Measurements from ENCODE around the gene RBM33.
"Not testable (repeated sequence)": the region's sequence is repeated elsewhere in the genome, so short reads cannot be mapped to it uniquely, and the experiment has no call there.

RBM33 gene

DNA sequence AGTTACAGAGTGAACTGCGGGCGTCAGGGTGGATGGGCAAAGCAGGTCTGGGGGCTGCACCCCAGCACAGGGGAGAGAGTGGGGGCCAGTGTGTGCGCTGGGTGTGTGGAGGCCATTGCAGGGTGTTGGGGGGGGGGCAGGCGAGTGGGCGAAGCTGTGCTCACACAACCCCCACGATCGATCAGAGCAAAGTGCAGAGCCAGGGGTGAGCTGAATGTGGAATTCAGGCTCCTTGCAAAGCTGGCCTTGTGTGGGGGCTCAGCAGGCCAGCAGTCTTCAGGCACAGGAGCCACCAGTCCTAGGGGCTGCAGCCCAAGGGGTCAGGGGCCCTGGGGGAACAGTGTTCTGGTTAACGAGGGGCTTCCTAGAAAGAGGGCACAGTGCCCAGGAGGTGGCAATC is 168.7 kb downstream of the RBM33 start:
- no peak for DNase-seq

DNA sequence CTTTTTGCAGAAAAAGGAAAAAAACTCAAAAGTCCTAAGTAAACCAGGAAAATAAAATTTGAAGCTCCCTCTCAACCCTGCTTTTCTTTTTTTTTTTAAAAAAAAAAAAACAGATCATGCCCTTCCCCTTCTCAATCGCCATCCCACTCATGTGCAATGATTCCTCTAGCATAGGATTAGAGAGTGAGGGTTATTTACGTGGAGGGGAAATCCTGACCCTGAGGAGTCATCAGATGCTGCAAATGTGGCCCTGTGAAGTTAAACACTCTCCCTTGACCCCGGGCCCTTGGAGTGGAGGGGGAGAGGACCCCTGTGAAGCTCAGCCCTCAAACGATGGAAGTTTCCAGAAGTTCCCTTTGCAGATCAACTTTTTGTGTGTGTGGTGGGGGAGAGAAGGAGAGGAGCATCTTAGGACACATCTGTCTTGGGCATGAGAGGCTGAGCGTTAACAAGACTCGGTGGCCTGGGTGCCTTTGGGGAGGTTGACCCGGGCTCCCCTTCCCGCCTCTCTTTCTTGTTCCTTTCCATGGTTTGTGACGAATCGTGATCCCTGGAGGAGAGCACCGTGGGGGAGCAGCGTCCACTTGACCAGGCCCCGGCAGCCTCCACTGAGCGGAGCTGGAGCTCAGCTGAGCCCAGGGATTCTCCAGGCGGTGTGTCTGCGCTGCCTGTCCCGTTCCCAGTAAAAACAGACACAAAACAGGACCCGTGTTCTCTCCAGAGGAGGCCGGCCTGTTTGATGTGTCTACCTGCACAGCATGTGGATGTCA is 169.3 kb downstream of the RBM33 start:
- no peak for DNase-seq

GRCh38 chr7:155814316-155815276 is 170.1 kb downstream of the RBM33 start:
- no peak for DNase-seq

DNA sequence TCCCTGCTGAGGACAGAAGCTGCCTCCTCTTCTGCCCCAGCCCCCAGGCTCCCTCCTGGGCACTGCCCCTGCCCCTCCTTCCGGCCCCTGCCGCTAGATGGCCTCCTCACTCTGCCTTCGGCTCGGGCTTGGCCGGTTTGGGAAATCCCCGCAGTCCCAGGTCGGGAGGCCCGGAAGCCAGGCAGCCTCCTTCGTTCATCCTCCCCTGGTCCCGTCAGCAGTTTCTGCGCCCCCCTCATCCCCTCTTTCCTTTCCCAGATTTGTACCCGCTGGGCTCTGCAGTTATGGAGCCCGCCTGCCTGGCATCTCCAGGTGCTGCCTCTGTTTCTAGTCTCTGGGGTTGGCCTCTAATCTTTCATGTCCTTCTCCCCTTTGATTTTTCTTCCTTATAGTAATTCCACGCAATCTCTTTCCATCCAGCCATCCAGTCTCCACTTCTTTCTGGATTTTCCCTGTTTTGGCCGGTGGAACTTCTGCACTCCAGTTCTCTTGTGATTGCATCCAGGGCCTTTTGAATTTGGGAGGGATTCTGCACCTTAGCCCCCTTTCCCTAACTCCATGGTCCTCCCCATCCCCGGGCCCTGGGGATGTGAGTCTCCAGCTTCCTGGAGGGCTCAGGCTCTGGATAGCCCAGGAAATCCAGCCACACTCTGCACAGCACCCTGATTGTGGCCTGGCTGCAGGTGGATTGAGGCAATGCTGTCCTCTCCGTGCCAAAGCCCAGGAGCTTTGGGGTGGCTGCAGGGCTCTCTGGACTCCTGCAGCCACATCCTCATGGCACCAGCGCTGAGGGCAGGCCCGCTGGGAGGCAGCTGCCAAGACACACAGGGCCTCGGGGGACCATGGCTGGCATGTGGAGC is 171.1 kb downstream of the RBM33 start:
- DNase-seq = peak; percentile 18

- DNase-seq = no peak
Measured at GRCh38 chr7:155816192-155816508, 171.7 kb downstream of the RBM33 start.

DNA sequence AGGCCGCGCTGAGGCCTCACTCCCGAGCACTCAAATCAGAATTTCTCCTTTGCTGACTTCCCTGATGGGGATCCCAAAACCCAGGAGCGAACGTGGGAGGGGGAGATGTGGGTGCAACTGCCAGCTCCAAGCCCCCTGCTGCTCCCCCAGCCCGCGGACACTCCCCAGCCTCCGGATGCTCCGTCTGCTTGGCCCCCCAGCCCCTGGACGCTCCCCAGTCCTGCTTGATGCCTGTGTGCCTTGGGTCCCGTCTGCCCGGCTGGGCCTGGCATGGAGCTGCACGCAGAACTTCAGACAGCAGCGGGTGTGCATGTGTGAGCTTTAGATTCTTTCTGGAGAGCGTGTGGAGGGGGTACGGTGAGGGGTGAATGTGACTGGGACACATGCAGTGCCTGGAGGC is 172.5 kb downstream of the RBM33 start:
- no peak for DNase-seq

GRCh38 chr7:155817515-155817914 is 173.1 kb downstream of the RBM33 start:
- DNase-seq = not testable (repeated sequence)

- DNase-seq = no peak
Measured at GRCh38 chr7:155818154-155818819, 173.8 kb downstream of the RBM33 start.

GRCh38 chr7:155818820-155819168 is 174.3 kb downstream of the RBM33 start:
- no peak for DNase-seq

DNA sequence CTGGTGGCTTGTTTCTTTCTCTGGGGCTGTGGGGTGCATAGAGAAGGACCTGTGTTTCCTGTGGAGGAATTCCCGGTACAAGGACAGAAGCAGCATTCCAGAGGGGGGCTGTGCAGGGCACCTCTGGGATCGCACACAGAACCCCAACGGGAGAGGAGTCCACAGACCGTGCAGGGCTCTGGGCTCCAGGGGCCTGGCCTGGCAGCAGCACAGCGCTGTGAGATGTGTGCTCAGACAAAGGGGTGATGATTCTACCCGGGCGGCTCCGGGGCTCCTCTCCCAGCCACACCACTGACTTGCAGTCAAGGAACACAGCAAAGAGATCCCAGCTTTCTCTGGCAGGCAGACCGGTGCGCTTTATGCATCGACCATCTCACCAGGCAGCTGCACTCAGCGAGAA is 174.7 kb downstream of the RBM33 start:
- DNase-seq = no peak

GRCh38 chr7:155820246-155820645 is 175.8 kb downstream of the RBM33 start:
- DNase-seq = no peak

DNA sequence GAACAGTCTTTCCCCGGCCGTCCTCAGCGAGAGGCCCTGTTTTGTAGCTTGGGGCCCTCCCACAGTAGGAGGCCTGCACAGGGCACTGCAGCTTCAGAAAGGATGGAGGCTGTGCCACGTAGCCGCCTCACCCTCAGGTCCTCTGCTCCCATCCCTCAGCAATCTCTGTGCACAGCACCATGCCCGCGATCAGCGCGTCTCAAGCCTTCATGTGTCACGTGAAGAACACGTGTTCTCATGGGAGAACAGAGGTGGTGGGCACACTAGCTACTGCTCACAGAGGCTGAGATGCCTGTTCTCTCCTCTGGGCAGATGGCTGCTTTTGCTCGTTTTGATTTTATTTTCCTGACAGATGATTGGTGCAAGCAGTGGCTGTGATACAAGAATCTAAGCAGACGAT is 176.3 kb downstream of the RBM33 start:
- DNase-seq = no peak

GRCh38 chr7:155821851-155822250 is 177.4 kb downstream of the RBM33 start:
- DNase-seq = no peak

DNA sequence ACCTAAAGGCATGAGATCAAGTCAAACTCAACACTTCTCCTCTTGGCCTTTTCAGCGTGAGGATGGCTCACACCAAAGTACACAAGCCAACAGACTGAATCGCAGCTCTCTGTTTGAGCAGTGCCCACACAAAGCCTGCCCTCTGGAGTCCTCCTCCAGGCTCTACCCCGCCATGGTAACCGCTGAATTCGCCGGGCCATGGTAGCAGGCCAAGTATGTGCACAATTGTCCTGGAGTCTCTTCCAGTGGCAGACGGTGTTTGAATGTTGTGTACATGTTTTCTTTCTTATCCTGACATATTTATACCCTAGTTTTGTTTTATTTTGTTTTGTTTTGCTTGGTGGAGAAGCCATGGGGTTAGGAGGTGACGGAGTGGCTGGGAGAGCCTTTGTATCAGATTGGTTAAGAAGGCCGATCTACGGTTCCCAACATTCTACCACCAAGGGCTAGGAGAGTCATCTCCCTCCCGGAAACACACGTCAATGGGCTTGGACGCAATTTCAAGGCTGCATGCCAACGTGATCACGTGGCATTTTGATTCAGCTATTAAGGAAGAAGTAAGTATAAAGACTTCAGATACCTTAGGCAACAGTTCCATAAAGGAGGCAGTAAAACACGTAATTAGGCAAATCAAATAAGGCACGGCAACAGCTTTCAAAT is 179.9 kb downstream of the RBM33 start:
- DNase-seq = no peak

- DNase-seq = no peak
Measured at GRCh38 chr7:155825336-155825735, 180.9 kb downstream of the RBM33 start.

DNA sequence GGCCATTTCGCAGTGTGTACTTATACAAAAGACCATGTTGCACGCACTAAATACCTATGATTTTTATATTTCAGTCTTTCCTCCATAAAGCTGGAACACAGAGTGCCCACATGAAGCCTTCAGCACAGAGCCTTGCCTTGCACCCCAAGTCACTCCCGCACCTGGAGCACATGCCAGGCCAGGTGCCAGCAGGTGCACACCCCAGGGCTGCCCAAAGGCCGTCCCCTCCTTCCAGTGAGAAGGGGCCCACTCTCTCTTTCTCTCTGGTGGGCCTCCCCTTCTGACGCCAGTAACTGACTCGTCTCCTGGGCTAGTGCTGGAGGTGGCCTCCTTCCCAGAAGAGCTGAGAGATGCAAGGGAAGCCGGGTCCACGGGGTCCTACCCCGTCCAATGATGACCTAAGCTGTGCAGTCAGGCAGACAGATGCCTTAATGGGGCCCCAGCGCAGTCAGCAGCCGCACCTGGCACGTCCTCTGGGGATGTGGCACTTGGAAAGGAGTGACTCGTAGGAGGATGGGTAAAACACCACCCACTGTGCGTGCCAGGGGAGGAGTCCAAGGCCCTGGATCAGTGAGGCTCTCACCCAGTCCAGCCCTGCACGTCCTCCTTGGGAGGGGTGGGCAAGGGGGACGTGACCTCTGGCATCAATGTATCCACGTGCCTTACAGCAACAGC is 185.5 kb downstream of the RBM33 start:
- DNase-seq = no peak

Data from fibroblast of skin of right quadriceps (primary cell).